Retina (tissue), 1 donor: ENCODE results near the gene METTL9.
"Not testable (repeated sequence)": the region's sequence is repeated elsewhere in the genome, so short reads cannot be mapped to it uniquely, and the experiment has no call there.

ENCODE experiments used
- DNase-seq: peaks from one replicate; pipeline ENCODE4 v3.0.0-alpha.2; 2016

METTL9 gene

GRCh38 chr16:21611198-21611555 is 11.8 kb downstream of the METTL9 start:
- no peak for DNase-seq

GRCh38 chr16:21611556-21612384 is 12.4 kb downstream of the METTL9 start:
- no peak for DNase-seq

GRCh38 chr16:21613361-21613760 is 14.0 kb downstream of the METTL9 start:
- DNase-seq = no peak

- no peak for DNase-seq
Observed at GRCh38 chr16:21613781-21614180, 14.4 kb downstream of the METTL9 start.

- no peak for DNase-seq
Observed at GRCh38 chr16:21614896-21615295, 15.5 kb downstream of the METTL9 start.

GRCh38 chr16:21617607-21618006 is 18.2 kb downstream of the METTL9 start:
- no peak for DNase-seq

- no peak for DNase-seq
Observed at GRCh38 chr16:21618281-21618680, 18.9 kb downstream of the METTL9 start.

GRCh38 chr16:21619765-21620425 is 20.5 kb downstream of the METTL9 start:
- no peak for DNase-seq

- no peak for DNase-seq
Observed at GRCh38 chr16:21620592-21620991, 21.2 kb downstream of the METTL9 start.

GRCh38 chr16:21622545-21622944 is 23.2 kb downstream of the METTL9 start:
- no peak for DNase-seq

- DNase-seq = no peak
Observed at GRCh38 chr16:21625026-21625425, 25.6 kb downstream of the METTL9 start.

- DNase-seq = no peak
Observed at GRCh38 chr16:21626659-21627277, 27.4 kb downstream of the METTL9 start.

GRCh38 chr16:21628121-21628726 is 28.8 kb downstream of the METTL9 start:
- DNase-seq = no peak

GRCh38 chr16:21628772-21629171 is 29.4 kb downstream of the METTL9 start:
- DNase-seq = no peak

GRCh38 chr16:21629616-21630539 is 30.5 kb downstream of the METTL9 start:
- DNase-seq = not testable (repeated sequence)

GRCh38 chr16:21630866-21631265 is 31.5 kb downstream of the METTL9 start:
- DNase-seq = not testable (repeated sequence)

- DNase-seq = not testable (repeated sequence)
Observed at GRCh38 chr16:21631376-21631775, 32.0 kb downstream of the METTL9 start.

GRCh38 chr16:21631951-21632575 is 32.7 kb downstream of the METTL9 start:
- DNase-seq = not testable (repeated sequence)

- no peak for DNase-seq
Observed at GRCh38 chr16:21634216-21634615, 34.8 kb downstream of the METTL9 start.

GRCh38 chr16:21635694-21636093 is 36.3 kb downstream of the METTL9 start:
- DNase-seq = not testable (repeated sequence)

- no peak for DNase-seq
Observed at GRCh38 chr16:21637032-21637968, 37.9 kb downstream of the METTL9 start.
